Measurements from ENCODE around the gene HMOX2. TPM values are rescaled to one million over a fixed set of nuclear protein-coding genes. Genes with fewer than 3 reads are reported as not detected.

Gene HMOX2
- polyA plus RNA-seq, 1 donor (not counting 4 experiments of a cell fraction or from before 2014, with no cell fraction given) = 167 TPM

DNA sequence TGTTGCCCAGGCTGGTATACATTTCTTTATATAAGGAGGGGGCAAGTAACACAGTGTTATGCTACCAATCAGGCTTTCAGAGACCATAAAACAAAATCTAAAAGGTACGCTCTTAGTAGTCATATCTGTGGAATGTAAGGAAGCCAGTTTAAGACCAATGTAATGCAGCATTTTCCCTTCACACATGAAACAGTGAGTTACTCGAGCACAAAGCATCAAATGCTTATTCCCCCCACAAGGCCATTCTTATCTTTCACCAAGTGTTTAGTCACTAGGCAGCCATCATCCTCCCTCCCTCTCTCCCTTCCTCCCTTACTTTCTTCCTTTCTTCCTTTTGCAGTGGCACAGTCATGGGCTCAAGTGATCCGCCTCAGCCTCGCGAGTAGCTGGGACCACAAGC lies 12.8 kb downstream of the HMOX2 start:
- peaks cover 74% of the 10 kb centered on the region for H3K79me2 ChIP-seq (ENCODE audit: control insufficient read depth, insufficient read depth, low read length)
- dilution Hi-C loops (cut with MboI; ENCODE audit: extremely low pct_ligation_motif_present, low sequenced_read_pairs) = no loop called here
- TF ChIP-seq, protein P1, sequence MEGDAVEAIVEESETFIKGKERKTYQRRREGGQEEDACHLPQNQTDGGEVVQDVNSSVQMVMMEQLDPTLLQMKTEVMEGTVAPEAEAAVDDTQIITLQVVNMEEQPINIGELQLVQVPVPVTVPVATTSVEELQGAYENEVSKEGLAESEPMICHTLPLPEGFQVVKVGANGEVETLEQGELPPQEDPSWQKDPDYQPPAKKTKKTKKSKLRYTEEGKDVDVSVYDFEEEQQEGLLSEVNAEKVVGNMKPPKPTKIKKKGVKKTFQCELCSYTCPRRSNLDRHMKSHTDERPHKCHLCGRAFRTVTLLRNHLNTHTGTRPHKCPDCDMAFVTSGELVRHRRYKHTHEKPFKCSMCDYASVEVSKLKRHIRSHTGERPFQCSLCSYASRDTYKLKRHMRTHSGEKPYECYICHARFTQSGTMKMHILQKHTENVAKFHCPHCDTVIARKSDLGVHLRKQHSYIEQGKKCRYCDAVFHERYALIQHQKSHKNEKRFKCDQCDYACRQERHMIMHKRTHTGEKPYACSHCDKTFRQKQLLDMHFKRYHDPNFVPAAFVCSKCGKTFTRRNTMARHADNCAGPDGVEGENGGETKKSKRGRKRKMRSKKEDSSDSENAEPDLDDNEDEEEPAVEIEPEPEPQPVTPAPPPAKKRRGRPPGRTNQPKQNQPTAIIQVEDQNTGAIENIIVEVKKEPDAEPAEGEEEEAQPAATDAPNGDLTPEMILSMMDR (optimal IDR thresholded peaks at IDR 0.05 in 1 of 3, IDR thresholded peaks at IDR 0.05 in 1 of 3, conservative IDR thresholded peaks at IDR 0.05 in 1 of 3; ENCODE audit: extremely low read depth in 1 of 3, insufficient read depth in 2 of 3, low read length in 3 of 3) = no peak
- no peak for TF ChIP-seq EZH2 (IDR thresholded peaks at IDR 0.05; ENCODE audit: low read length)

DNA sequence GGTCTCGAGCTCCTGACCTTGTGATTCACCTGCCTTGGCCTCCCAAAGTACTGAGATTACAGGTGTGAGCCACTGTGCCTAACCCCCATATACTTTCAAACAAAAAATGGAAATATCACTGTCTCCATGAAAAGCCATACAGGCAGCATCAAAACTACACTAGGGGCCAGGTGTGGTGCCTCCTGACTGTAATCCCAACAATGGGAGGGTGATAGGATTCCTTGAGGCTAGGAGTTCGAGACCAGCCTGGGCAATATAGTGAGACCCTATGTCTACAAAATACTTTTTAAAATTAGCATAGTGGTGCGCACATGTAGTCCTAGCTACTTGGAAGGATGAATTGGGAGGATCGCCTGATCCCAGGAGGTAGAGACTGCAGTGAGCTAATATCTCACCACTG lies 15.7 kb downstream of the HMOX2 start:
- TF ChIP-seq, protein P1 (optimal IDR thresholded peaks at IDR 0.05 in 1 of 3, IDR thresholded peaks at IDR 0.05 in 1 of 3, conservative IDR thresholded peaks at IDR 0.05 in 1 of 3; ENCODE audit: extremely low read depth in 1 of 3, insufficient read depth in 2 of 3, low read length in 3 of 3) = no peak
- no peak for TF ChIP-seq EZH2 (IDR thresholded peaks at IDR 0.05; ENCODE audit: low read length)
- Histone ChIP-seq H3K4me2 (ENCODE audit: control insufficient read depth, extremely low read depth, insufficient read depth, low read depth, low read length) (no peak overlapping the region), H4K20me1 (ENCODE audit: control insufficient read depth, extremely low read depth, insufficient read depth, low read length) (no peaks in the 10 kb centered on the region), H2AFZ (ENCODE audit: control insufficient read depth, low read length) (no peak overlapping the region), H3K9me3 (ENCODE audit: control insufficient read depth, low read depth, low read length) (no peaks in the 10 kb centered on the region), H3K36me3 (ENCODE audit: control insufficient read depth in 2 of 2, extremely low read depth in 1 of 2, insufficient read depth in 2 of 2, low read length in 2 of 2) (peaks cover 3 to 31% of the 10 kb centered on the region in 2 experiments), H3K79me2 (ENCODE audit: control insufficient read depth, insufficient read depth, low read length) (peaks cover 49% of the 10 kb centered on the region), H3K9me1 (ENCODE audit: control insufficient read depth, extremely low read depth, insufficient read depth, low read length) (peaks cover 2% of the 10 kb centered on the region), H3K9ac (ENCODE audit: control insufficient read depth, extremely low read depth, insufficient read depth, low read length) (no peak overlapping the region), H3K4me3 (ENCODE audit: control insufficient read depth in 2 of 3, extremely low read depth in 1 of 3, insufficient read depth in 2 of 3, low read depth in 1 of 3, low read length in 3 of 3) (no peak overlapping the region), H3K27me3 (ENCODE audit: control insufficient read depth, extremely low read depth, insufficient read depth, low read length) (no peaks in the 10 kb centered on the region), H3K27ac (ENCODE audit: control insufficient read depth, insufficient read depth, low read length) (no peak overlapping the region), H3K4me1 (ENCODE audit: control insufficient read depth, extremely low read depth, insufficient read depth, low read length) (peaks cover 65% of the 10 kb centered on the region)
- DNase-seq (ENCODE audit: low read depth, low spot score) (no peak), FAIRE-seq (no peak)
- dilution Hi-C loops (cut with MboI; ENCODE audit: extremely low pct_ligation_motif_present, low sequenced_read_pairs) = no loop called here

More for the DNA sequence above, 12.8 kb downstream of the HMOX2 start:
- Histone ChIP-seq H3K27me3 (ENCODE audit: control insufficient read depth, extremely low read depth, insufficient read depth, low read length) (no peaks in the 10 kb centered on the region), H3K4me2 (ENCODE audit: control insufficient read depth, extremely low read depth, insufficient read depth, low read depth, low read length) (peak overlapping the region; percentile 26), H3K9me3 (ENCODE audit: control insufficient read depth, low read depth, low read length) (no peaks in the 10 kb centered on the region), H4K20me1 (ENCODE audit: control insufficient read depth, extremely low read depth, insufficient read depth, low read length) (no peaks in the 10 kb centered on the region), H3K27ac (ENCODE audit: control insufficient read depth, insufficient read depth, low read length) (peak overlapping the region; percentile 65), H3K9ac (ENCODE audit: control insufficient read depth, extremely low read depth, insufficient read depth, low read length) (peak overlapping the region; percentile 4), H3K4me1 (ENCODE audit: control insufficient read depth, extremely low read depth, insufficient read depth, low read length) (peaks cover 39% of the 10 kb centered on the region), H3K36me3 (ENCODE audit: control insufficient read depth in 2 of 2, extremely low read depth in 1 of 2, insufficient read depth in 2 of 2, low read length in 2 of 2) (peaks cover 9 to 42% of the 10 kb centered on the region in 2 experiments), H3K4me3 (ENCODE audit: control insufficient read depth in 2 of 3, extremely low read depth in 1 of 3, insufficient read depth in 2 of 3, low read depth in 1 of 3, low read length in 3 of 3) (no peak overlapping the region), H2AFZ (ENCODE audit: control insufficient read depth, low read length) (no peak overlapping the region), H3K9me1 (ENCODE audit: control insufficient read depth, extremely low read depth, insufficient read depth, low read length) (peaks cover 2% of the 10 kb centered on the region)
- no peak for DNase-seq (ENCODE audit: low read depth, low spot score)
- FAIRE-seq = peak; percentile 56
